Heart left ventricle (tissue), 16 donors: ENCODE measurements around the gene NFKBIB. TPM values are rescaled to one million over a fixed set of nuclear protein-coding genes. Genes with fewer than 3 reads are reported as not detected.

Experiments used
- ATAC-seq, 4 donors: fragments of 200-7000 bp; cut with Tn5 transposase; one replicate each; pipeline ENCODE4 v1.9.1; 2020 to 2022; ENCODE audit warnings: moderate library complexity in 4 of 4, mild to moderate bottlenecking in 3 of 4, moderate number of reproducible peaks in 1 of 4
- DNase-seq, 5 donors: peaks; one replicate each; pipeline ENCODE4 v3.0.0-alpha.2; 2020
- H3K27ac ChIP-seq, 12 donors: fragments of 200-600 bp; sonication (generic) in 4 of 12; one replicate each; pipeline versions ENCODE4 v1.5.0 to v1.8.0; 2016 to 2022; ENCODE audit warnings: mild to moderate bottlenecking in 2 of 12
- H3K27me3 ChIP-seq, 9 donors: fragments of 200-600 bp; sonication (generic) in 2 of 9; one replicate each; pipeline versions ENCODE4 v1.5.1 to v1.8.0; 2016 to 2022; ENCODE audit warnings: mild to moderate bottlenecking in 3 of 9
- H3K36me3 ChIP-seq, 9 donors: fragments of 200-600 bp; sonication (generic) in 2 of 9; one replicate each; pipeline versions ENCODE4 v1.5.0 to v1.8.0; 2018 to 2022; ENCODE audit warnings: mild to moderate bottlenecking in 2 of 9
- H3K4me1 ChIP-seq, 12 donors: fragments of 200-600 bp; sonication (generic) in 4 of 12; one replicate each; pipeline versions ENCODE4 v1.5.0 to v1.8.0; 2016 to 2022; ENCODE audit warnings: mild to moderate bottlenecking in 3 of 12
- H3K4me3 ChIP-seq, 12 donors: fragments of 200-600 bp; sonication (generic) in 4 of 12; one replicate each; pipeline versions ENCODE4 v1.5.0 to v1.8.0; 2017 to 2022; ENCODE audit warnings: mild to moderate bottlenecking in 9 of 12, moderate library complexity in 4 of 12
- H3K9me3 ChIP-seq, 12 donors: fragments of 200-600 bp; sonication (generic) in 4 of 12; one replicate each; pipeline versions ENCODE4 v1.5.0 to v1.8.0; 2016 to 2022; ENCODE audit warnings: mild to moderate bottlenecking in 1 of 12
- POLR2A ChIP-seq, 2 donors: fragments of 450-650 bp; IDR thresholded peaks; one replicate each; pipeline ENCODE4 v1.6.1; 2017; ENCODE audit warnings: antibody characterized with exemption in 2 of 2, mild to moderate bottlenecking in 2 of 2, moderate library complexity in 2 of 2
- WGBS, 4 donors: extraction: QIAGEN DNeasy Blood & Tissue Kit in 2 of 4; methylation state at CpG; one replicate each; pipeline versions ENCODE4 v1.1.5 to v1.1.7; 2013 to 2018; 5-methylcytosine and 5-hydroxymethylcytosine counted together
- intact Hi-C, 10 donors: fragments of 100-400 bp; cut with DNase I; formaldehyde crosslinking; loops; one replicate each; pipeline versions ENCODE4 v1.11.1 to v1.14.2; 2022
- polyA plus RNA-seq, 2 donors: library from polyadenylated mRNA; stranded (reverse); fragments of 200-250 nt; gene quantifications; one replicate each; pipeline ENCODE4 v1.2.3, GENCODE V29; 2013
- total RNA-seq, 9 donors: library from RNA; depleted of rRNA in 2 of 9; stranded (reverse); fragments of >200 nt in 2 of 9; fragmentation: NEBNext Ultra II Directional in 3 of 9; extraction: Animal tissue kit (Norgen Biotek cat#: 25700) in 3 of 9; gene quantifications; one replicate each; pipeline versions ENCODE4 v1.1.0 to v1.2.4, GENCODE V29; 2016 to 2023
- TF ChIP-seq, protein P1 (sequence below), 12 donors: fragments of 200-600 bp; sonication (generic) in 4 of 12; IDR thresholded peaks; one replicate each; pipeline versions ENCODE4 v1.5.0 to v1.8.0; 2018 to 2022; ENCODE audit warnings: antibody characterized with exemption in 12 of 12, mild to moderate bottlenecking in 5 of 12
- donor health status: ischemic (EF 13 %, LVEDD 7.1; RV severe dilation, severe dysfunction).
- donor health status: healthy with polysubstance abuse.
- donor health status: DM: no; HTN: yes; CAD: no.
- donor health status: DM: no; HTN: no; CAD: no.
- donor health status: ischemic (EF 25% LVEDD 6.9; RV normal size, moderate dysfunction).
- donor health status: ischemic (EF 25% LVEDD 5.7; RV mildly dilated, moderate dysfunction).
- donor health status: healthy.
- donor health status: DM: yes; HTN: yes; CAD: no.
- donor health status: ischemic (EF 35%, LVEDD 5.7; RV mildly dilated, moderate dysfunction).
- donor health status: nonischemic (EF 11% LVEDD 7.7; RV severe dilation, severe dysfunction).
- donor health status: DM: yes; HTN: yes; CAD: no.
- donor health status: PGD.
- donor health status: ischemic (EF 29% LVEDD 5.4; RV normal size, mild dysfunction).
- donor health status: nonischemic (EF 23%, LVEDD 6.1; RV moderate dilation, normal function).

NFKBIB gene
- total and polyA plus RNA-seq, 11 donors = 17.2 to 90.4 (median 24.0) TPM

DNA sequence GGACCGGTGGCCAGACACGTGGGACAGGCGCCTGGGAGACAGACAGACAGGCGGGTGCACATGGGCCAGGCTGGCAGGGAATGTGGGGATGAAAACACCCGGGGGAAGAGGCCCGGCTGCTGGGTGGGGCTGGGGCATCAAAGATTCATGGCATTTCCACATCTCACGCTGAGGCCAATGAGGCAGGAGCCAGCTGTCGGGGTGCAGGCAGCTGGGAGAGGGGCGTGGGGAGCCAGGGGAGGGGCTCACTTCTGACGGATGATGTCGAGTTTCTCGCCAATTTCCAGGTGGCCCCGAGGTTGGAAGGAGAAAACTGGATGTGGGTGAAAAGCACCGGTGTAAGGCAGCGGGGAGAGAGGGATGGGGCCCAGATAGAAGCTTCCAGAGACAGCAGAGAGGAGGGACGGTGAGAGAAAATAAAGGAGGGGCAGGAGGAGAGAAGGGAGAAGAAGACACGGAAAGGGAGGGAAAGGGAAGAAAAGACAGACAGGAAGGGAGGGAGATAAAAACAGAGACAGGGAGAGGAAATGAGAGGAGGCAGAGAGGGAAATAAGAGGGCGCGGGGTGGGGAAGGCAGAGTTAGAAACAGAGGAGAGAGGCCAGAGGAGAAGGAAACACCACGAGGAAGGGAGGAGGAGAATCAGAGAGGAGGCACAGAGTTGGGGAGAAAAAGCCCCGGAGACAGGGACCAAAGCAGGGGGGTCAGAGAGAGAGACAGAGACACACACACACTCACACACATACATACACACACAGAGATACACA lies 20.2 kb downstream of the NFKBIB start:
- peaks cover 0 to 31% (median 21%) of the 10 kb centered on the region in 9 donors for H3K36me3 ChIP-seq
- intact Hi-C loops = loop anchor here in 4 of 10 donors (10.0 kb wide), 6 partner anchors 85 to 525 kb away; partner anchors contain the start of genes ECH1 (in 1 of the 4) and FAM98C (in 1 of the 4)
- ATAC-seq (no peak), DNase-seq (peak in 1 of 5 donors; percentile 24)
- no peaks in the 10 kb centered on the region for H3K4me1 ChIP-seq
- 60 to 73% (median 69%) methylated on average over 19 to 21 of the region's 21 CpGs for WGBS, 4 donors
- no peak overlapping the region for H3K27ac ChIP-seq
- TF ChIP-seq POLR2A (IDR thresholded peaks at IDR 0.05) = no peak
- TF ChIP-seq, protein P1, sequence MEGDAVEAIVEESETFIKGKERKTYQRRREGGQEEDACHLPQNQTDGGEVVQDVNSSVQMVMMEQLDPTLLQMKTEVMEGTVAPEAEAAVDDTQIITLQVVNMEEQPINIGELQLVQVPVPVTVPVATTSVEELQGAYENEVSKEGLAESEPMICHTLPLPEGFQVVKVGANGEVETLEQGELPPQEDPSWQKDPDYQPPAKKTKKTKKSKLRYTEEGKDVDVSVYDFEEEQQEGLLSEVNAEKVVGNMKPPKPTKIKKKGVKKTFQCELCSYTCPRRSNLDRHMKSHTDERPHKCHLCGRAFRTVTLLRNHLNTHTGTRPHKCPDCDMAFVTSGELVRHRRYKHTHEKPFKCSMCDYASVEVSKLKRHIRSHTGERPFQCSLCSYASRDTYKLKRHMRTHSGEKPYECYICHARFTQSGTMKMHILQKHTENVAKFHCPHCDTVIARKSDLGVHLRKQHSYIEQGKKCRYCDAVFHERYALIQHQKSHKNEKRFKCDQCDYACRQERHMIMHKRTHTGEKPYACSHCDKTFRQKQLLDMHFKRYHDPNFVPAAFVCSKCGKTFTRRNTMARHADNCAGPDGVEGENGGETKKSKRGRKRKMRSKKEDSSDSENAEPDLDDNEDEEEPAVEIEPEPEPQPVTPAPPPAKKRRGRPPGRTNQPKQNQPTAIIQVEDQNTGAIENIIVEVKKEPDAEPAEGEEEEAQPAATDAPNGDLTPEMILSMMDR (IDR thresholded peaks at IDR 0.05) = no peak
- H3K27me3 ChIP-seq = no peaks in the 10 kb centered on the region
- H3K4me3 ChIP-seq = no peak overlapping the region
- H3K9me3 ChIP-seq = no peaks in the 10 kb centered on the region

- TF ChIP-seq, protein P1 (IDR thresholded peaks at IDR 0.05) = no peak
- no peak for TF ChIP-seq POLR2A (IDR thresholded peaks at IDR 0.05)
- WGBS, 4 donors = 67 to 76% (median 74%) methylated on average over 14 of the region's 14 CpGs
- Histone ChIP-seq H3K36me3 (peaks cover 0 to 39% (median 29%) of the 10 kb centered on the region in 9 donors), H3K27me3 (no peaks in the 10 kb centered on the region), H3K4me3 (no peak overlapping the region), H3K27ac (no peak overlapping the region), H3K9me3 (no peaks in the 10 kb centered on the region), H3K4me1 (no peaks in the 10 kb centered on the region)
- intact Hi-C loops = loop anchor here in 4 of 10 donors (10.0 kb wide), 6 partner anchors 86 to 526 kb away; partner anchors contain the start of genes ECH1 (in 1 of the 4) and FAM98C (in 1 of the 4)
- ATAC-seq (no peak), DNase-seq (no peak)
Measured at GRCh38 chr19:38920602-38921419, 21.0 kb downstream of the NFKBIB start.

DNA sequence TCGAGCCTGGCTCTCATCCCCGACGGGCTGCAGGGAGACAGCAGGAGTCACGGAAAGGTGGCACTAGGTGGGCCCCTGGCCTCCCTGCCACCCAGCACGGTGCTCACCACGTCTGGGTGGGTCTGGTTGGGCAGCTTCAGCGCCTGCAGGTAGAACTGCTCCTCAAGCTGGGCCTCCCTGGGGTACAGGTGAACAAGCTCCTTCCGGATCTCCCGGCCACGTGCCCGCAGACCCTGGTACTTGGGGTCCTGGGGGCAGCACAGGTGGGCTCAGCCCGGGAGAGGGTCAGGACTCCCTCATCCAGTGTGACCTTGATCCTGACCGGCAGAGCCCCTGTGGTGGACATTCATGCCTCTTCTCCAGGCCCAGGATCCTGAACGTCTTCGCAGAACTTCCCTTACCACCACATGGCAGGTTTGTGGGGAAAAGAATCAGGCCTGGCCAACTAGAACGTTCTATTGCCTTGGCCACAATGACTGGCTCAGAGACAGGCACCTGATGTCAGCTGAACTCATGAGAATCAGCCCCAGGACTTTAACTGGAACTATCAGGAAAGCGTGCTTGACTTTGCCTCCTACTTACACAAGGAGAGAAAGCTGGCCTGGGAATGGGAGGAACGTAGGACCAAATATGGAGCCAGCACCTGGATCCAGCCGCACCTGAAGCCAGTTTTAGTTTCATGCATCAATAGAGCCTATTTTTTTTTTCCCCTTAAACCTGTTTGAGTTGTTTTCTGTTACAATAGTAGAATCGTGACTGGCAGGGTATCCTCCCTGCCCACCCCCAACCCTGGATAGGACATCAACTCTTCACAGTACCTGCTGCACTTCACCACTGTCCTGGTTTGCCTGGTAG lies 21.9 kb downstream of the NFKBIB start:
- intact Hi-C loops = loop anchor here in 4 of 10 donors (10.0 kb wide), 6 partner anchors 87 to 527 kb away; partner anchors contain the start of genes ECH1 (in 1 of the 4) and FAM98C (in 1 of the 4)
- H3K4me1 ChIP-seq = no peaks in the 10 kb centered on the region
- no peak overlapping the region for H3K4me3 ChIP-seq
- ATAC-seq (no peak), DNase-seq (peak in 1 of 5 donors; percentile 14)
- H3K36me3 ChIP-seq = peaks cover 0 to 42% (median 31%) of the 10 kb centered on the region in 9 donors
- no peaks in the 10 kb centered on the region for H3K27me3 ChIP-seq
- WGBS, 4 donors = 85 to 94% (median 90%) methylated on average over 12 to 20 of the region's 20 CpGs
- H3K9me3 ChIP-seq = no peaks in the 10 kb centered on the region
- H3K27ac ChIP-seq = no peak overlapping the region
- TF ChIP-seq, protein P1 (IDR thresholded peaks at IDR 0.05) = no peak
- TF ChIP-seq POLR2A (IDR thresholded peaks at IDR 0.05) = no peak
